Superior temporal gyrus (tissue), 1 donor: Measurements from ENCODE around the gene CD151.

Experiments
- DNase-seq: peaks from one replicate; pipeline ENCODE4 v3.0.0-alpha.2; 2016; ENCODE audit errors: extremely low spot score

CD151 gene

GRCh38 chr11:832529-833113, at the start of gene CD151:
Gene CD151 (plus strand): TSS chr11:832952. CDS start chr11:836070, 3,118 bp downstream.
- DNase-seq, result no peak

GRCh38 chr11:783581-784015, 49.2 kb upstream of the CD151 start:
- peak; percentile 88 for DNase-seq

GRCh38 chr11:786235-787083, 46.3 kb upstream of the CD151 start:
- DNase-seq, result no peak

GRCh38 chr11:787084-787675, 45.6 kb upstream of the CD151 start:
- no peak for DNase-seq

GRCh38 chr11:788009-788640, 44.6 kb upstream of the CD151 start:
- no peak for DNase-seq

GRCh38 chr11:788953-789940, 43.5 kb upstream of the CD151 start:
- no peak for DNase-seq

- peak; percentile 78 for DNase-seq
Observed at GRCh38 chr11:789943-790342, 42.8 kb upstream of the CD151 start, which contains the start of gene CEND1. Gene CEND1 (minus strand): TSS chr11:790090. CDS start chr11:788576, 1,514 bp downstream.

- no peak for DNase-seq
Observed at GRCh38 chr11:790721-791564, 41.8 kb upstream of the CD151 start.

GRCh38 chr11:791658-792534, 40.9 kb upstream of the CD151 start:
- DNase-seq, result no peak

- DNase-seq, result no peak
Observed at GRCh38 chr11:792535-792821, 40.3 kb upstream of the CD151 start.

- DNase-seq, result no peak
Observed at GRCh38 chr11:792873-793272, 39.9 kb upstream of the CD151 start.

- DNase-seq, result no peak
Observed at GRCh38 chr11:793556-793955, 39.2 kb upstream of the CD151 start.

GRCh38 chr11:794013-794765, 38.6 kb upstream of the CD151 start:
- DNase-seq, result peak; percentile 12

GRCh38 chr11:794766-795633, 37.8 kb upstream of the CD151 start:
- no peak for DNase-seq

GRCh38 chr11:795634-796564, 36.9 kb upstream of the CD151 start:
- no peak for DNase-seq

GRCh38 chr11:796565-797295, 36.0 kb upstream of the CD151 start:
- no peak for DNase-seq
